NCI-H128 (cell line): ENCODE measurements around the gene RBM6.
"Not testable (repeated sequence)": the region's sequence is repeated elsewhere in the genome, so short reads cannot be mapped to it uniquely, and the experiment has no call there.

ENCODE experiments used
- DNase-seq: peaks from one replicate; lab custom pipeline; 2025; ENCODE audit not compliant: unreplicated experiment; lab: John Stamatoyannopoulos, UW

The RBM6 gene

DNA sequence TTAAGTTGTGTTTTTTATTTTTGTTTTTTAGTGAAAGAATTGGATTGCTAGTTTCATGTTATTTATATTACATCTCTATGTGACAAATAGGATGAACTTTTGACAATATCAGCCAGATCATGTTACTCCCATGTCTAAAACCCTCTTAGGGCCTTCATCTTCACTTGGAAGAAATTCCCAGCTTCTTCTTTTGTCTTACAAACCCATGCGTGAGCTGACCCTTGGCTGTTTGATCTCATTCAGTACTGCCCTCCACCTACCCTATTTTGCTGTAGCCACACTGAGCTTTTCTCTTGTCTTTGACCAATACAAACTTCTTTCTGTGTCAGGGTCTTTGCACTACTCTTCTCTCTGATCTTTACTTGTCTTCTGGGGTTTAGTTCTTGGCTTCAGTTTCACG, 37.0 kb downstream of the RBM6 start:
- no peak for DNase-seq

DNA sequence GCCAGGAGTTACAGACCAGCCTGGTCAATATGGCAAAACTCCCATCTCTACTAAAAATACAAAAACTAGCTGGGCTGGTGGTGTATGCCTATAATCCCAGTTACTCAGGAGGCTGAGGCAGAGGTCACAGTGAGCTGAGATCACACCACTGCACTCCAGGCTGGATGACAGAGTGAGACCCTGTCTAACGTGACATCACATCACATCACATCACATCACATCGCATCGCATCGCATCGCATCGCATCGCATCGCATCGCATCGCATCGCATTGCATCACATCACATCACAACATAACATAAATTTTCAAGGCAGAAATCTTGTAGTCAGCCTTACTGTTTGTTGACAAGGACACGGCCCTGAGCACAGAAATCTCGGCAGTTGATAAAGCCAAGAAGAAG, 44.4 kb downstream of the RBM6 start:
- no peak for DNase-seq

- no peak for DNase-seq
Observed at GRCh38 chr3:49992326-49992725, 52.4 kb downstream of the RBM6 start.

DNA sequence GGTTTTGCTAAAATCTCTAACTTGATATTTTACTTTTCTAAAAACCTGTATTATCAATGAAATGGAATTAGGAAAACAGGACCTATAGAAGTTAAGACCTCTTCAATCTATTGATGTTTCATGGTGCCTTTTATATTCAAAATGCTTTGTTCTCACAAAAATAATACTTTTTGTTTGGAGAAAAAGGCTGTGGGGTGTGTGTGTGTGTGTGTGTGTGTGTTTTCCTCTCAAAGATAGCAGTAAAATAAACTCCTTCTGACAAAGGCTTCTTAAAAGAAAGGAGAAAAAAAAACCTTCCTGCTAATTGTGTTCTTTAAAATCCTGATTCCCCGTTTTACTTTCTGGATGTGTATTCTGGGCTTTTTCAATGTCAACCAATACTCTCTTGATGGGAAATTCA, 54.5 kb downstream of the RBM6 start:
- no peak for DNase-seq

GRCh38 chr3:49996016-49996415, 56.1 kb downstream of the RBM6 start:
- DNase-seq = no peak

- no peak for DNase-seq
Observed at GRCh38 chr3:49997862-49998261, 57.9 kb downstream of the RBM6 start.

GRCh38 chr3:49998326-49998725, 58.4 kb downstream of the RBM6 start:
- DNase-seq = no peak

DNA sequence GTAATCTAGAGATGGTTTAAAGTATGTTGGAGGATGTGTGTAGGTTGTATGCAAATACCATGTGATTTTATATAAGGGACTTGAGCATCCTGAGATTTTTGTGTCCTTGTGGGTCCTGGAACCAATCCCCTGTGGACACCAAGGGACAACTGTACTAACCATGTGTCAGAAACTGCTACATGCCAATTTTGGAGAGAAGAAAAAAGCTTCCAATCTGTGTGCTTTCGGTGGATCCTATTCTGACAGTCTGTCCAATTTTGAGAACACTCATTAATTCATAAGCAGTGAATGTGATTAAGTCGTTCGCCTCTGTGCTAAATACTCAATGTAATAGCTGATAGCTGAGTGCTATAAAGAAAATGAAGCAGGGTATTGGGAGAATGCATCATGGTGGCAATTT, 61.6 kb downstream of the RBM6 start:
- no peak for DNase-seq

DNA sequence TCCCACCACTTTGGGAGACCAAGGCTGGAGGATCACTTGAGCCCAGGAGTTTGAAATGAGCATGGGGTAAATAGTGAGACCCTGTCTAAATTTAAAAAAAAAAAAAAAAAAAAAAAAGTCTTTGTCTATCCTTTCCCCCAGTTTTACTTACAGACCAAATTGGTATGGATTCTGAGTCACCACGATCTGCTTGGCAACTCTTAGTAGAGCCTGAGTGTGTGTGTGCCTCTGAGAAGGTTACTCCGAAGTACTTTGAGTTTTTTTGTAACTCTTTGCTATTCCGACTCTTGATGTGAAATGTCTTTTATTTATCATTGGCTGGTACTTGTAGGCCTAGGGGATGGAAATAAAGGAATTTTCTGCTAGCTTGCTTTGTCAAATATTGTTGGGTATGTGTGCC, 63.3 kb downstream of the RBM6 start:
- no peak for DNase-seq

GRCh38 chr3:50003824-50004223, 63.9 kb downstream of the RBM6 start:
- no peak for DNase-seq

GRCh38 chr3:50008931-50009330, 69.0 kb downstream of the RBM6 start:
- no peak for DNase-seq

DNA sequence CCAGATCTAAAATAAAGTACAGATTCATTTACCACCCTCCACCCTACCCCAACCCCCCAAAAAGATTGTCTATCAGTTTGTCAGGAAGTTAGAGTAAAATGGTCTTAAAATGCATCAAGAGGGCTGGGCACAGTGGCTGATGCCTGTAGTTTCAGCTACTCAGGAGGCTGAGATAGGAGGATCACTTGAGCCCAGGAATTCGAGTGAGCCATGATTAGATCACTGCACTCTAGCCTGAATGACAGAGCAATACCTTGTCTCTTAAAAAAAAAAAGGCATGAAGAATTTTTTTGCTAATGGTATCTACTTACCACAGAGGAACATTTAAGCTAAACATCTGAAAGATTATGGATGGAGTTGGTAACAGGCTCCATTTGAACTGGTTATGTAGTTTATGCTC, 71.0 kb downstream of the RBM6 start:
- no peak for DNase-seq

GRCh38 chr3:50015918-50016317, 76.0 kb downstream of the RBM6 start:
- no peak for DNase-seq

- DNase-seq = no peak
Observed at GRCh38 chr3:50028346-50028745, 88.4 kb downstream of the RBM6 start.

DNA sequence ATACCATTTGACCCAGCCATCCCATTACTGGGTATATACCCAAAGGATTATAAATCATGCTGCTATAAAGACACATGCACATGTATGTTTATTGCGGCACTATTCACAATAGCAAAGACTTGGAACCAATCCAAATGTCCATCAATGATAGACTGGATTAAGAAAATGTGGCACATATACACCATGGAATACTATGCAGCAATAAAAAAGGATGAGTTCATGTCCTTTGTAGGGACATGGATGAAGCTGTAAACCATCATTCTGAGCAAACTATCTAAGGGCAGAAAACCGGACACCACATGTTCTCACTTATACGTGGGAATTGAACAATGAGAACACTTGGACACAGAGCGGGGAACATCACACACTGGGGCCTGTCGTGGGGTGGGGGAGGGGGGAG, 91.3 kb downstream of the RBM6 start:
- not testable (repeated sequence) for DNase-seq

- DNase-seq = no peak
Observed at GRCh38 chr3:50044976-50045375, 105.0 kb downstream of the RBM6 start.

DNA sequence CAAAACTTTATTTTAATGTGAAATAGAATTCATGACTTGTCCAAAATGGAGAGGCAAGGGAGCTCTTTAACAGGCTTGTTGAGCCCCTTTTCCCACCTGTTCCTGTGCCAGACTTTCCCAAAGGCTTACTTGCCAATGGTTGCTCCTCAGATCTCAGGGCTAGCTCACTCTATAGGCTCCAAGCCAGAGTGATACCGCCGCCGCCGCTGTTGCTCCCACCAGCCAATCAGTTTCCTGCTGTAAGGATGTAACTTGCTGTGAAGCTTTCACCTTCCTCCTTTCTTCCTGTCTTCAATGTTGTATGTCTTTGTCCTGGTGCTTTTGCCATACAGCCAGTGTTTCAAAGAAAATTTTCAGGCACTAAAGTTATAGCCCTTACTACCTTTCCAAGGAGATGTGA, 107.5 kb downstream of the RBM6 start:
- no peak for DNase-seq

GRCh38 chr3:50050361-50050760, 110.4 kb downstream of the RBM6 start:
- DNase-seq = no peak

DNA sequence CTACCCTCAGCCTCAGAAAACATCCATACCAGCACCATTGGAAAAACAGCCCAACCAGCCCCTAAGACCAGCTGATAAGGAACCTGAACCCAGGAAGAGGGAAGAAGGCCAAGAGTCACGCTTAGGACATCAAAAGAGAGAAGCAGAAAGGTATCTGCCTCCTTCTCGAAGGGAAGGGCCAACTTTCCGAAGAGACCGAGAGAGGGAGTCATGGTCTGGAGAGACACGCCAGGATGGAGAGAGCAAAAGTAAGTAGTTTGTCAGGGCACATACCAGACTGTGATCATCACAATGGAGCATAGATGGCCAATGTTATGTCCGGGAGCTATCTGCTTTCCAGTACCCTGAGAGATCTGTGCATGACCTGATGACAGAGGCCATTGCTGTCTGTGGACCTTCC, 117.8 kb downstream of the RBM6 start:
- DNase-seq = no peak

- no peak for DNase-seq
Observed at GRCh38 chr3:50068134-50068533, 128.2 kb downstream of the RBM6 start.

GRCh38 chr3:50078091-50078490, 138.1 kb downstream of the RBM6 start:
- DNase-seq = no peak

DNA sequence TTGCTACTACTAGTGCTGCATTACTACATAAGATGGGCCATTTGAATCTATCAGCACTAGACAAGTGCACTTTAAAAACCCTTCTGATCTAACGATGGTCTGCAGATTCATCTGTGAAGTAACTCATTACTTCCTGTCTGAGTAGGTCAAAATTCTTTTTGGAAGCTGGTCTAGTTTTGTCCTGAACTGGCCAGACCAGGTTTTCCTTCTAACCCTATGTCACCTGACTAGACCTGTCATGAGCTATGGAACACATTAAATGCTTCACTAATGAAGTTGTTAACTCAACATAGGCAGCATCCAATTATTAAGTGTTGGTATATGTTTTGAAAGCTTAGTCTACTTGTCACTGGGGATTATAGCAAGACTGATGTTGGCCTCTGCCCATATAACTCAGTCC, 138.7 kb downstream of the RBM6 start:
- DNase-seq = no peak

DNA sequence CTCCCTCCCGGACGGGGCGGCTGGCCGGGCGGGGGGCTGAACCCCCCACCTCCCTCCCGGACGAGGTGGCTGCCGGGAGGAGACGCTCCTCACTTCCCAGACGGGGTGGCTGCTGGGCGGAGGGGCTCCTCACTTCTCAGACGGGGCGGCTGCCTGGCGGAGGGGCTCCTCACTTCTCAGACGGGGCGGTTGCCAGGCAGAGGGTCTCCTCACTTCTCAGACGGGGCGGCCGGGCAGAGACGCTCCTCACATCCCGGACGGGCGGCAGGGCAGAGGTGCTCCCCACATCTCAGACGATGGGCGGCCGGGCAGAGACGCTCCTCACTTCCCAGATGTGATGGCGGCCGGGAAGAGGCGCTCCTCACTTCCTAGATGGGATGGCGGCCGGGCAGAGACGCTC, 145.0 kb downstream of the RBM6 start:
- DNase-seq = not testable (repeated sequence)
